OCI-LY1 (cell line): ENCODE results near the gene DKK1.

Source experiments
- H2AFZ ChIP-seq: fragments of 200-600 bp; sonication (generic), shearing (Covaris generic); 2 replicates; pipeline ENCODE4 v1.6.0; 2014; ENCODE audit warnings: antibody characterized with exemption, mild to moderate bottlenecking, low read length
- H3F3A ChIP-seq: fragments of 200-600 bp; sonication (generic), shearing (Covaris generic); 2 replicates; pipeline ENCODE4 v1.6.0; 2014; ENCODE audit warnings: mild to moderate bottlenecking, antibody characterized with exemption, low read length, moderate library complexity; ENCODE audit not compliant: insufficient read depth
- H3K27ac ChIP-seq: fragments of 200-600 bp; sonication (generic); 2 replicates; pipeline ENCODE4 v1.5.1; 2014; ENCODE audit warnings: low read length, mixed run types, mild to moderate bottlenecking, low read depth; ENCODE audit not compliant: poor library complexity, severe bottlenecking
- H3K27me3 ChIP-seq: fragments of 200-600 bp; sonication (generic); 2 replicates; pipeline ENCODE4 v1.6.0; 2014; ENCODE audit warnings: antibody characterized with exemption, mild to moderate bottlenecking, low read length, moderate library complexity; ENCODE audit not compliant: insufficient read depth
- H3K36me3 ChIP-seq: fragments of 200-600 bp; sonication (generic); 2 replicates; pipeline ENCODE4 v1.6.1; 2014; ENCODE audit warnings: mild to moderate bottlenecking, antibody characterized with exemption, low read length, moderate library complexity, mixed read lengths; ENCODE audit not compliant: insufficient read depth
- H3K4me1 ChIP-seq: fragments of 200-600 bp; sonication (generic); 2 replicates; pipeline ENCODE4 v1.5.1; 2014; ENCODE audit warnings: mild to moderate bottlenecking, low read length, moderate library complexity; ENCODE audit not compliant: insufficient read depth, severe bottlenecking
- H3K4me2 ChIP-seq: fragments of 200-600 bp; sonication (generic), shearing (Covaris generic); 2 replicates; pipeline ENCODE4 v1.6.1; 2014; ENCODE audit warnings: low read length
- H3K4me3 ChIP-seq: fragments of 200-600 bp; sonication (generic); 2 replicates; pipeline ENCODE4 v1.5.1; 2014; ENCODE audit warnings: low read length, low read depth, mild to moderate bottlenecking, mixed read lengths; ENCODE audit not compliant: poor library complexity, severe bottlenecking
- H3K79me2 ChIP-seq: fragments of 200-600 bp; shearing (Covaris generic); 2 replicates; pipeline ENCODE4 v1.6.1; 2016; ENCODE audit warnings: mixed run types, low read length, mixed read lengths; ENCODE audit not compliant: insufficient read depth
- H3K9ac ChIP-seq: fragments of 200-600 bp; sonication (generic), shearing (Covaris generic); 2 replicates; pipeline ENCODE4 v1.6.1; 2014; ENCODE audit warnings: mild to moderate bottlenecking, low read length, mixed read lengths
- H3K9me2 ChIP-seq: fragments of 200-600 bp; sonication (generic), shearing (Covaris generic); 2 replicates; pipeline ENCODE4 v1.6.1; 2014; ENCODE audit warnings: low read depth, mild to moderate bottlenecking, low read length, mixed read lengths
- H3K9me3 ChIP-seq: fragments of 200-600 bp; shearing (Covaris generic); 2 replicates; pipeline ENCODE4 v1.6.1; 2014; ENCODE audit warnings: low read length, mixed read lengths
- H4K20me1 ChIP-seq: fragments of 200-600 bp; sonication (generic), shearing (Covaris generic); 2 replicates; pipeline ENCODE4 v1.6.0; 2016; ENCODE audit warnings: mild to moderate bottlenecking, low read length; ENCODE audit not compliant: insufficient read depth
- EZH2 ChIP-seq: fragments of 200-600 bp; sonication (generic), shearing (Covaris generic); IDR thresholded peaks from 2 replicates; pipeline ENCODE4 v1.8.0; 2017; ENCODE audit warnings: borderline replicate concordance, mixed run types, mild to moderate bottlenecking, antibody characterized with exemption, low read length, moderate library complexity, mixed read lengths
- TF ChIP-seq, protein P1 (sequence below): fragments of 200-600 bp; sonication (generic), shearing (Covaris generic); IDR thresholded peaks from 2 replicates; pipeline ENCODE4 v1.5.1; 2017; ENCODE audit warnings: mild to moderate bottlenecking, antibody characterized with exemption, low read length, moderate library complexity, mixed read lengths

DKK1 gene

DNA sequence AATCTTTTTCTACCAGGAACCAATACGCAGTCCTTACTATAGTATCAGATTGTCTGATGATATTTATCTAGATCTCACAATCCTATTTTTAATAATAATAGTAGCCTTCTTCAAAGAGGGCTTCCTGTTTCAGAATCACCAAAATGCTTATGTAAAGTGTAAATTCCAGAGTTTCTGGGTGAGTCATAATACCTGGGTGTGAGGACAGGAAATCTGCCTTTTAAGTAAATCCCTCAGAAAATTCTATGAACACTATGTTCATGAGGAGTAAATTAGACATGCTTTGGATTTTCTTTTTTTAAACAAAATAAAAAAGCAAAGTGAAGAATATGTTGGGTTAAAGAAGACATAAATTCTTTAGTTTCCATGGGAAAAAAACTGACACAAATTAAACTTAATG is 20.5 kb downstream of the DKK1 start:
- Histone ChIP-seq H3K27ac (no peak overlapping the region), H3K36me3 (no peaks in the 10 kb centered on the region), H3K9me2 (no peaks in the 10 kb centered on the region), H3K4me3 (no peak overlapping the region), H3K9me3 (no peaks in the 10 kb centered on the region), H3F3A (no peaks in the 10 kb centered on the region), H3K79me2 (no peaks in the 10 kb centered on the region), H2AFZ (no peak overlapping the region), H3K4me2 (no peak overlapping the region), H3K9ac (no peak overlapping the region), H3K4me1 (no peaks in the 10 kb centered on the region), H3K27me3 (no peaks in the 10 kb centered on the region), H4K20me1 (no peaks in the 10 kb centered on the region)
- TF ChIP-seq EZH2: no peak
- TF ChIP-seq, protein P1, sequence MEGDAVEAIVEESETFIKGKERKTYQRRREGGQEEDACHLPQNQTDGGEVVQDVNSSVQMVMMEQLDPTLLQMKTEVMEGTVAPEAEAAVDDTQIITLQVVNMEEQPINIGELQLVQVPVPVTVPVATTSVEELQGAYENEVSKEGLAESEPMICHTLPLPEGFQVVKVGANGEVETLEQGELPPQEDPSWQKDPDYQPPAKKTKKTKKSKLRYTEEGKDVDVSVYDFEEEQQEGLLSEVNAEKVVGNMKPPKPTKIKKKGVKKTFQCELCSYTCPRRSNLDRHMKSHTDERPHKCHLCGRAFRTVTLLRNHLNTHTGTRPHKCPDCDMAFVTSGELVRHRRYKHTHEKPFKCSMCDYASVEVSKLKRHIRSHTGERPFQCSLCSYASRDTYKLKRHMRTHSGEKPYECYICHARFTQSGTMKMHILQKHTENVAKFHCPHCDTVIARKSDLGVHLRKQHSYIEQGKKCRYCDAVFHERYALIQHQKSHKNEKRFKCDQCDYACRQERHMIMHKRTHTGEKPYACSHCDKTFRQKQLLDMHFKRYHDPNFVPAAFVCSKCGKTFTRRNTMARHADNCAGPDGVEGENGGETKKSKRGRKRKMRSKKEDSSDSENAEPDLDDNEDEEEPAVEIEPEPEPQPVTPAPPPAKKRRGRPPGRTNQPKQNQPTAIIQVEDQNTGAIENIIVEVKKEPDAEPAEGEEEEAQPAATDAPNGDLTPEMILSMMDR: no peak

DNA sequence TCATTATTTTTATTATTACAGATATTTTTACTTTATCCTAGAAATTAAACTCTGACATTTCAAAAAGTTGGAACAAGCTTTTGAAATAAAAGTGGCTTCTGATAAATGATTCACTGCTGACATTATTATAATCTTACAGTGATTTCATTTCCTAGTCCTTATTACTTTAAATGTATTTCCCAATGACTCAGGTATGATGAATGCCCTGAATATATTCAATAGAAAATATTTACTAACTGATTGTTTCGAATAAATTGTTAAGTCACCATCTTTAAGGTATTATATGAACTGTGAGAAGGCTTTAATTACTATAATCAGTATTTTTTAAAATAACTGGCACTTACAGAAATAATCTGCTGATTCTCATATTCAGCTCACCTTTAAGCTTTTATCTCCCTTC is 21.6 kb downstream of the DKK1 start:
- TF ChIP-seq EZH2: no peak
- H3K9ac ChIP-seq: no peak overlapping the region
- H3F3A ChIP-seq: no peaks in the 10 kb centered on the region
- no peak overlapping the region for H3K27ac ChIP-seq
- H3K36me3 ChIP-seq: no peaks in the 10 kb centered on the region
- no peak overlapping the region for H3K4me3 ChIP-seq
- H3K9me2 ChIP-seq: no peaks in the 10 kb centered on the region
- H3K4me1 ChIP-seq: no peaks in the 10 kb centered on the region
- no peak overlapping the region for H3K4me2 ChIP-seq
- no peak overlapping the region for H2AFZ ChIP-seq
- H3K79me2 ChIP-seq: no peaks in the 10 kb centered on the region
- no peaks in the 10 kb centered on the region for H3K9me3 ChIP-seq
- H4K20me1 ChIP-seq: no peaks in the 10 kb centered on the region
- no peaks in the 10 kb centered on the region for H3K27me3 ChIP-seq

DNA sequence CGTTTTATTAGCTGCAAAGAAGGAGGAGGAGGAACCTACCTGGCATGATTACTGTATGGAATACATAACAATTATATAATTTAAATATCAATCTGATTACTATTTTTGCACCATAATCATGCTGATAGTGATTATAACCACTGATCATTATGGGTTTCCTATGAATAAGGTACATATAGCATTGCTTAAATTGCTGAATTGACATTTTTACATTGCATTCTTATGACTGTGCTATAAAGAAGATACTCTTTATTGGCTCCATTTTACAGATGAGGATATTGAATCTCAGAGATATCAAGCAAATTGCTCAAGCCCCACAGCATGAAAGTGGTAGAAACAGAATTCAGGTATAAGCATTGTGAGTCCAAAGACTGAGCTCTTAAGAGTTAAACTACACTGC is 23.1 kb downstream of the DKK1 start:
- Histone ChIP-seq H3K9me2 (no peaks in the 10 kb centered on the region), H3K27me3 (no peaks in the 10 kb centered on the region), H3K79me2 (no peaks in the 10 kb centered on the region), H3K9ac (no peak overlapping the region), H3F3A (no peaks in the 10 kb centered on the region), H3K27ac (no peak overlapping the region), H4K20me1 (no peaks in the 10 kb centered on the region), H3K9me3 (no peaks in the 10 kb centered on the region), H3K36me3 (no peaks in the 10 kb centered on the region), H3K4me2 (no peak overlapping the region), H3K4me1 (no peaks in the 10 kb centered on the region), H3K4me3 (no peak overlapping the region), H2AFZ (no peak overlapping the region)
- TF ChIP-seq, protein P1: no peak
- no peak for TF ChIP-seq EZH2

DNA sequence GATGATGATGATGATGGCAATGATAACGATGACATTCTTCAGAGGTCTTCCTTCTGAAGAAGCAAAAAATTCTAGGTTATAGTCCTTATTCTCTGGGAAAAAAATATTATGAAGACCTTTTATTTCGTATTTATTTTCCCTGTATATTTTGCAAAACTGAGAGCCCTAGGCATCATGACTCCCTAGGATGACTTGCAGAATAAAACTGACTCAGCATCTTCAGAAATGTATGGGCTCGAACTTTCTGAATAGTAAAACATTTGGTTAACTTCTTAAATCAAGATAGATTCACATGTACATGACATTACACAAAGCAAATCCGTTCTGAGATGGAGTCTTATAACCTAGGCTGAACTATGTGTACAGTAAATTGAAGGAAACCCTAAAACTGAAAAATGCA is 29.4 kb downstream of the DKK1 start:
- Histone ChIP-seq H3K27ac (no peak overlapping the region), H3K4me1 (no peaks in the 10 kb centered on the region), H3F3A (no peaks in the 10 kb centered on the region), H3K9ac (no peak overlapping the region), H3K9me3 (no peaks in the 10 kb centered on the region), H3K36me3 (no peaks in the 10 kb centered on the region), H3K4me2 (no peak overlapping the region), H3K27me3 (no peaks in the 10 kb centered on the region), H3K9me2 (no peaks in the 10 kb centered on the region), H3K79me2 (no peaks in the 10 kb centered on the region), H2AFZ (no peak overlapping the region), H3K4me3 (no peak overlapping the region), H4K20me1 (no peaks in the 10 kb centered on the region)
- TF ChIP-seq, protein P1: no peak
- no peak for TF ChIP-seq EZH2
